Activated CD4-positive, CD25-positive, alpha-beta regulatory T cell treated with anti-CD3 and anti-CD28 coated beads, Interleukin-2, amount 50 U/mL, for 72 hours (primary cell): Measurements from ENCODE around the gene PM20D1.

Experiments
- DNase-seq: peaks from one replicate; pipeline ENCODE4 v3.0.0; 2021

PM20D1 gene

GRCh38 chr1:205803986-205804385 lies 45.9 kb downstream of the PM20D1 start:
- DNase-seq, result no peak

- DNase-seq, result no peak
These were observed 47.9 kb downstream of the PM20D1 start for GRCh38 chr1:205802060-205802459.

GRCh38 chr1:205800981-205801703 lies 48.8 kb downstream of the PM20D1 start:
- DNase-seq, result no peak

- no peak for DNase-seq
These were observed 49.5 kb downstream of the PM20D1 start for GRCh38 chr1:205800427-205800826.

- DNase-seq, result no peak
These were observed 51.4 kb downstream of the PM20D1 start for GRCh38 chr1:205798577-205798976.

- no peak for DNase-seq
These were observed 52.8 kb downstream of the PM20D1 start for GRCh38 chr1:205797168-205797567.

GRCh38 chr1:205794011-205794730 lies 55.8 kb downstream of the PM20D1 start:
- no peak for DNase-seq

- DNase-seq, result no peak
These were observed 56.8 kb downstream of the PM20D1 start for GRCh38 chr1:205792961-205793673.

GRCh38 chr1:205792481-205792881 lies 57.5 kb downstream of the PM20D1 start:
- no peak for DNase-seq

GRCh38 chr1:205791568-205792180 lies 58.3 kb downstream of the PM20D1 start:
- no peak for DNase-seq

GRCh38 chr1:205787287-205787916 lies 62.5 kb downstream of the PM20D1 start:
- no peak for DNase-seq

- no peak for DNase-seq
These were observed 63.3 kb downstream of the PM20D1 start for GRCh38 chr1:205786601-205787000.

GRCh38 chr1:205785446-205785845 lies 64.5 kb downstream of the PM20D1 start:
- DNase-seq, result no peak

- no peak for DNase-seq
These were observed 66.0 kb downstream of the PM20D1 start for GRCh38 chr1:205783904-205784303.

GRCh38 chr1:205783433-205783795 lies 66.5 kb downstream of the PM20D1 start:
- no peak for DNase-seq

- DNase-seq, result no peak
These were observed 67.1 kb downstream of the PM20D1 start for GRCh38 chr1:205782627-205783432.

GRCh38 chr1:205780335-205780734 lies 69.6 kb downstream of the PM20D1 start:
- DNase-seq, result no peak
